ENCODE results near the gene KIAA0753.

KIAA0753 gene

GRCh38 chr17:6571452-6571781, 69.1 kb downstream of the KIAA0753 start:
- DNase-seq (ENCODE audit: low read depth), result no peak
- TF ChIP-seq CTCF (IDR thresholded peaks at IDR 0.05; ENCODE audit: low read depth, low read length) (no peak), POLR2A (IDR thresholded peaks at IDR 0.05; ENCODE audit: extremely low read depth, insufficient read length) (no peak), MYC (IDR thresholded peaks at IDR 0.05; ENCODE audit: low read depth, low read length) (no peak), MAX (IDR thresholded peaks at IDR 0.05; ENCODE audit: low read depth, low read length) (no peak)
- H3K4me3 ChIP-seq (ENCODE audit: low read depth, low read length), result no peak overlapping the region

GRCh38 chr17:6570731-6571451, 69.6 kb downstream of the KIAA0753 start:
- H3K4me3 ChIP-seq (ENCODE audit: low read depth, low read length), result no peak overlapping the region
- no peak for TF ChIP-seq CTCF (IDR thresholded peaks at IDR 0.05; ENCODE audit: low read depth, low read length)
- TF ChIP-seq POLR2A (IDR thresholded peaks at IDR 0.05; ENCODE audit: extremely low read depth, insufficient read length), result no peak
- TF ChIP-seq MYC (IDR thresholded peaks at IDR 0.05; ENCODE audit: low read depth, low read length), result no peak
- no peak for TF ChIP-seq MAX (IDR thresholded peaks at IDR 0.05; ENCODE audit: low read depth, low read length)
- DNase-seq (ENCODE audit: low read depth), result no peak

- no peak for TF ChIP-seq POLR2A (IDR thresholded peaks at IDR 0.05; ENCODE audit: extremely low read depth, insufficient read length)
- TF ChIP-seq CTCF (IDR thresholded peaks at IDR 0.05; ENCODE audit: low read depth, low read length), result no peak
- TF ChIP-seq MAX (IDR thresholded peaks at IDR 0.05; ENCODE audit: low read depth, low read length), result no peak
- TF ChIP-seq MYC (IDR thresholded peaks at IDR 0.05; ENCODE audit: low read depth, low read length), result no peak
- no peak for DNase-seq (ENCODE audit: low read depth)
- H3K4me3 ChIP-seq (ENCODE audit: low read depth, low read length), result no peak overlapping the region
Measured at GRCh38 chr17:6569370-6570285, 70.9 kb downstream of the KIAA0753 start.

GRCh38 chr17:6568184-6568758, 72.2 kb downstream of the KIAA0753 start:
- DNase-seq (ENCODE audit: low read depth), result no peak
- H3K4me3 ChIP-seq (ENCODE audit: low read depth, low read length), result no peak overlapping the region
- TF ChIP-seq POLR2A (IDR thresholded peaks at IDR 0.05; ENCODE audit: extremely low read depth, insufficient read length) (no peak), CTCF (IDR thresholded peaks at IDR 0.05; ENCODE audit: low read depth, low read length) (no peak), MAX (IDR thresholded peaks at IDR 0.05; ENCODE audit: low read depth, low read length) (no peak)

GRCh38 chr17:6567528-6568183, 72.9 kb downstream of the KIAA0753 start:
- DNase-seq (ENCODE audit: low read depth), result no peak

More at GRCh38 chr17:6567528-6568183, 72.9 kb downstream of the KIAA0753 start:
- H3K4me3 ChIP-seq (ENCODE audit: low read depth, low read length), result no peak overlapping the region
- TF ChIP-seq MAX (IDR thresholded peaks at IDR 0.05; ENCODE audit: low read depth, low read length), result no peak
- no peak for TF ChIP-seq CTCF (IDR thresholded peaks at IDR 0.05; ENCODE audit: low read depth, low read length)
- no peak for TF ChIP-seq POLR2A (IDR thresholded peaks at IDR 0.05; ENCODE audit: extremely low read depth, insufficient read length)
- no peak for TF ChIP-seq MYC (IDR thresholded peaks at IDR 0.05; ENCODE audit: low read depth, low read length)

Measured in NB4 (cell line).